Activated CD8-positive, alpha-beta T cell treated with anti-CD3 and anti-CD28 coated beads, Interleukin-2, amount 10 ng/mL, durations not matched to agents 7 days and 5 days (primary cell): Measurements from ENCODE around the gene FAM221B. TPM values are rescaled to one million over a fixed set of nuclear protein-coding genes. Genes with fewer than 3 reads are reported as not detected.

Source experiments
- ATAC-seq: fragments of 150-1000 bp; cut with Tn5 transposase; one replicate; pipeline ENCODE4 v1.10.0; 2021; ENCODE audit warnings: moderate library complexity
- CTCF ChIA-PET: fragments of 350-600 bp; sonication (Branson Sonifier 250); formaldehyde crosslinking; loops from one replicate; lab custom pipeline; 2021; ENCODE audit warnings: antibody characterized with exemption; lab: Charles Lee
- POLR2A ChIA-PET: fragments of 350-600 bp; sonication (Branson Sonifier 250); formaldehyde crosslinking; loops from one replicate; lab custom pipeline; 2021; ENCODE audit warnings: antibody characterized with exemption; lab: Charles Lee
- DNase-seq: peaks from one replicate; pipeline ENCODE4 v3.0.0-alpha.2; 2020
- H3K27ac Mint-ChIP-seq: one replicate; pipeline ENCODE4 v1.8.0; 2021; ENCODE audit warnings: mild to moderate bottlenecking, mixed read lengths
- H3K27me3 Mint-ChIP-seq: one replicate; pipeline ENCODE4 v1.8.0; 2021; ENCODE audit warnings: low read depth, mixed read lengths
- H3K36me3 Mint-ChIP-seq: one replicate; pipeline ENCODE4 v1.8.0; 2021; ENCODE audit warnings: low read depth, mixed read lengths
- H3K4me1 Mint-ChIP-seq: one replicate; pipeline ENCODE4 v1.8.0; 2021; ENCODE audit warnings: low read depth, mixed read lengths
- H3K4me3 Mint-ChIP-seq: one replicate; pipeline ENCODE4 v1.8.0; 2021; ENCODE audit warnings: mild to moderate bottlenecking, mixed read lengths
- H3K9me3 Mint-ChIP-seq: one replicate; pipeline ENCODE4 v1.8.0; 2022; ENCODE audit warnings: mixed read lengths; ENCODE audit not compliant: insufficient read depth
- total RNA-seq, 2 experiments: library from RNA; stranded (reverse); gene quantifications; one replicate each; pipeline ENCODE4 v1.2.3, GENCODE V29; 2021

Gene FAM221B
- total RNA-seq, 2 experiments from 2014 or later, result not detected

DNA sequence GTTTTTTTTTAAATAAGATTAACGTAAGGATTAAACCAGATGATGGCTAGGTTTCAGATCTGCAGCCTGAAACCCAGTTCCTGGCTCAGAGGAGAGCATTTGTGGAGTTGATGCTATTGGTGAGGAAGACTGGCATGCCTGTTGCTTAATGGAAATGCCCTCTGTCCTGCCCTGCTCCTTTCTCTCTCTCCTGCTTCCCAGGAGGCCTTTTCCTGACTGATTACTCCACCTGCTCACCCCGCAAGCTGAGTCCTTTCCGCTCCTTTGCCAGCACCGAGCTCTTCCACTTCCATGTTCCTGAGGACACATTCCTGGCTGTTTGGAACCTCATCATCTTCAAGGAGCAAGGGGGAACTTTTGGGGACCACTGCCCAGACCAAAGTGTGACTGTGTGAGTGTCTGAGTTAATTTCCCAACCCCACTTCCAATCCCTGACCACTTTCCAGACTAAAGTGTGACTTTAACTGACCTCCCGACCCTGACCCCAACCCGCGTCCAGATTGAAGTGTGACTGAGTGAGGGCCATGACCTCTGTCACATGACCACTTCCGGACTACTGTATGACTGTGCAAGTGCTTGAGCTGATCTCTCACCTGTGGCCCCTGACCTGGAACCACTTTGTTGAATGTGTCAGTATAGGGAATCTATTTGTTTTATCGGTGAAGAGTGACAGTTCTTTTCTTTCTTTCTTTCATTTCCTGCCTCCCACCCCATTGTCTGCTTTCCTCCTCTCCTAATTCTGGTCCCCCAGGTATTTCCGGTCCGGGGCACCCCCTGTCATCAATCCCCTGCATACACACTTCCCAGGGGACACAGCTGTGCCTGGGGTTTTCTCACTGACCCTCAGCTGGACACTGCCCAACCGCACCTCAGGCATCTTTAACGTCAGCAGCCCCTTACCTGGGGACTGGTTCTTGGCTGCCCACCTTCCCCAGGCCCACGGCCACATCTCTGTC, 6.0 kb upstream of the FAM221B start:
- Mint-ChIP-seq H3K9me3 (no peaks in the 10 kb centered on the region), H3K4me3 (no peak overlapping the region), H3K27ac (no peak overlapping the region), H3K36me3 (no peaks in the 10 kb centered on the region), H3K27me3 (no peaks in the 10 kb centered on the region), H3K4me1 (peaks cover 21% of the 10 kb centered on the region)
- ATAC-seq, result no peak
- no peak for DNase-seq
- POLR2A ChIA-PET, result interaction anchor here (0.6 kb wide), 1 partner anchor 763 kb away, joined by 3 read pairs; no protein-coding TSS in a partner anchor
- CTCF ChIA-PET, result interaction anchor here (0.9 to 3.8 kb wide), 16 partner anchors 8 to 155 kb away, joined by 3 to 36 read pairs (median 6); partner anchors contain the start of gene SPAG8

- Mint-ChIP-seq H3K9me3 (no peaks in the 10 kb centered on the region), H3K27me3 (peaks cover under 1% of the 10 kb centered on the region), H3K36me3 (no peaks in the 10 kb centered on the region), H3K4me1 (peaks cover 30% of the 10 kb centered on the region), H3K4me3 (no peak overlapping the region), H3K27ac (no peak overlapping the region)
- DNase-seq (no peak), ATAC-seq (no peak)
- ChIA-PET CTCF (interaction anchor here (0.6 to 1.9 kb wide), 6 partner anchors 20 to 122 kb away, joined by 3 to 8 read pairs (median 4); partner anchors contain the start of gene SPAG8), POLR2A (interaction anchor here (1.0 to 1.4 kb wide), 2 partner anchors 13 to 23 kb away, joined by 3 to 4 read pairs; no protein-coding TSS in a partner anchor)
These were observed 4.3 kb upstream of the FAM221B start for GRCh38 chr9:35832814-35833213.

GRCh38 chr9:35831040-35831439, 2.5 kb upstream of the FAM221B start:
- ChIA-PET CTCF (interaction anchor here (1.1 to 1.9 kb wide), 2 partner anchors 51 to 102 kb away, joined by 3 to 7 read pairs; no protein-coding TSS in a partner anchor), POLR2A (interaction anchor here (1.3 kb wide), 1 partner anchor 17 kb away, joined by 4 read pairs; no protein-coding TSS in a partner anchor)
- Mint-ChIP-seq H3K9me3 (no peaks in the 10 kb centered on the region), H3K4me3 (no peak overlapping the region), H3K4me1 (peaks cover 38% of the 10 kb centered on the region), H3K36me3 (no peaks in the 10 kb centered on the region), H3K27ac (no peak overlapping the region), H3K27me3 (peaks cover 6% of the 10 kb centered on the region)
- no peak for DNase-seq
- ATAC-seq, result no peak

GRCh38 chr9:35829764-35830096, 1.2 kb upstream of the FAM221B start:
- Mint-ChIP-seq H3K27ac (peak overlapping the region; percentile 78), H3K4me1 (peaks cover 40% of the 10 kb centered on the region), H3K9me3 (no peaks in the 10 kb centered on the region), H3K36me3 (no peaks in the 10 kb centered on the region), H3K27me3 (peaks cover 6% of the 10 kb centered on the region), H3K4me3 (peak overlapping the region; percentile 78)
- ChIA-PET CTCF (interaction anchor here (1.3 kb wide), 1 partner anchor 53 kb away, joined by 3 read pairs; no protein-coding TSS in a partner anchor), POLR2A (no interaction called here)
- no peak for ATAC-seq
- no peak for DNase-seq

GRCh38 chr9:35829084-35829763, 692 bp upstream of the FAM221B start, which contains the start of gene TMEM8B:
TMEM8B (plus strand) TSS chr9:35829228; CDS start chr9:35829448, 220 bp downstream.
- peak within 1 kb of the TSS; percentile 85 for H3K27ac Mint-ChIP-seq
- no peaks in the 10 kb centered on the region for H3K9me3 Mint-ChIP-seq
- H3K4me1 Mint-ChIP-seq, result peaks cover 35% of the 10 kb centered on the region
- ChIA-PET POLR2A (interaction anchor here (0.7 to 1.2 kb wide), 3 partner anchors 13 to 18 kb away, joined by 3 to 5 read pairs (median 5); partner anchors contain the start of gene HINT2), CTCF (interaction anchor here (0.8 to 1.7 kb wide), 5 partner anchors 15 to 54 kb away, joined by 3 to 6 read pairs (median 3); partner anchors contain the start of genes HINT2 and SPAG8)
- no peaks in the 10 kb centered on the region for H3K36me3 Mint-ChIP-seq
- peak within 1 kb of the TSS; percentile 88 for H3K4me3 Mint-ChIP-seq
- DNase-seq (peak; percentile 96), ATAC-seq (peak; percentile 96)
- peaks cover 6% of the 10 kb centered on the region for H3K27me3 Mint-ChIP-seq

- Mint-ChIP-seq H3K4me3 (peak overlapping the region; percentile 28), H3K4me1 (peaks cover 27% of the 10 kb centered on the region), H3K27ac (no peak overlapping the region), H3K9me3 (no peaks in the 10 kb centered on the region), H3K27me3 (peaks cover 8% of the 10 kb centered on the region), H3K36me3 (no peaks in the 10 kb centered on the region)
- CTCF ChIA-PET, result interaction anchor here (1.5 to 4.3 kb wide), 10 partner anchors 8 to 170 kb away, joined by 4 to 64 read pairs (median 17); partner anchors contain the start of genes CCDC107, HINT2, RMRP and SPAG8
- no peak for DNase-seq
- POLR2A ChIA-PET, result no interaction called here
- ATAC-seq, result no peak
These were observed 1.0 kb downstream of the FAM221B start for GRCh38 chr9:35827486-35827885.

GRCh38 chr9:35826071-35826701, 2.3 kb downstream of the FAM221B start:
- ChIA-PET CTCF (interaction anchor here (0.6 to 4.3 kb wide), 46 partner anchors 10 to 210 kb away, joined by 3 to 64 read pairs (median 5); partner anchors contain the start of genes CCDC107, HINT2, RMRP and SPAG8), POLR2A (interaction anchor here (0.9 kb wide), 1 partner anchor 13 kb away, joined by 3 read pairs; no protein-coding TSS in a partner anchor)
- ATAC-seq (peak; percentile 29), DNase-seq (peak; percentile 58)
- no peaks in the 10 kb centered on the region for H3K9me3 Mint-ChIP-seq
- H3K4me3 Mint-ChIP-seq, result no peak overlapping the region
- no peaks in the 10 kb centered on the region for H3K36me3 Mint-ChIP-seq
- peaks cover 14% of the 10 kb centered on the region for H3K27me3 Mint-ChIP-seq
- H3K27ac Mint-ChIP-seq, result no peak overlapping the region
- H3K4me1 Mint-ChIP-seq, result peaks cover 27% of the 10 kb centered on the region

DNA sequence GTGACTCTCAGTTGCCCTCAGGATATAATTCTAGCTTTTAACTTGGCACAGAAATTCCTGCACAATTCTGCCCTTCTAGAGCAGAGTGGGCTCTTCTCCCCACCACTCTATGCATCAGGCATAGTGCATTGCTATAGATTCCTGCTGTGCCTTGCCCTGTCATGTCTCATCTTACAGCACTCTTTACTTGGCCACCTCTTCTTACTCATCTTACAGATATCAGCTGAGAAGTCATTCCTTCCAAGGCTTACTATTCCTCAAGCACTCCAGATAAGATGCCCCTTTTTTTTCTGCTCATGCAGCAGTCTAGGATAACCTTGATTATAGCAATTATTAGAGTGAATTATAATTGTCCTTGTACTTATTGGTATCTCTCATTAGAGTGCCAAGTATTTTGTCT, 5.6 kb downstream of the FAM221B start:
- no peaks in the 10 kb centered on the region for H3K9me3 Mint-ChIP-seq
- ChIA-PET POLR2A (interaction anchor here (1.4 kb wide), 1 partner anchor 11 kb away, joined by 5 read pairs; the partner anchor contains the start of gene SPAG8), CTCF (interaction anchor here (1.2 to 3.6 kb wide), 4 partner anchors 9 to 60 kb away, joined by 4 to 15 read pairs (median 5); no protein-coding TSS in a partner anchor)
- H3K27me3 Mint-ChIP-seq, result peaks cover 18% of the 10 kb centered on the region
- peaks cover 12% of the 10 kb centered on the region for H3K4me1 Mint-ChIP-seq
- no peaks in the 10 kb centered on the region for H3K36me3 Mint-ChIP-seq
- ATAC-seq, result no peak
- H3K4me3 Mint-ChIP-seq, result no peak overlapping the region
- H3K27ac Mint-ChIP-seq, result no peak overlapping the region
- DNase-seq, result no peak

GRCh38 chr9:35820076-35820475, 8.5 kb downstream of the FAM221B start:
- H3K4me1 Mint-ChIP-seq, result peaks cover 3% of the 10 kb centered on the region
- no peak for ATAC-seq

DNA sequence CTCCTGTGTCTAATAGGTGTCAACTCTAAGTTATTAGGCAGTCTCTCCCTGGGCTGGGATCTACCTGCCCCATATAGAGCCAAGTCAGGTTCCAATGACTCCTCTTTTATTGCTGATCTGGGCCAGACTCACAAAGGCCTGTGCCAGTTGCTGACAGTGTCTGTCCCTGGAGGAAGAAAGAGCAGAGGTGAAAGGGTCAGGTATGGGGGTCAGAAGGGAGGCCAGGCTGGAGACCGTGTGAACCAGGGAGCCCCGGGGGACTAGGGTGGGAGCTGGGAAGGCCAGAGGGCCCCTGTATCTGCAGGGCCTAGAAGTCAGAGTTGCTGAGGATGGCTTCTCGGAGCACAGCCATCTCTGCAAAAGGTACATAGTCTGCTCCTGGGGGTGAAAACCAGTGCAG, 10.2 kb downstream of the FAM221B start:
- Mint-ChIP-seq H3K4me1 (peaks cover 14% of the 10 kb centered on the region), H3K9me3 (no peaks in the 10 kb centered on the region), H3K27ac (no peak overlapping the region), H3K36me3 (peaks cover 3% of the 10 kb centered on the region), H3K4me3 (no peak overlapping the region), H3K27me3 (peaks cover 22% of the 10 kb centered on the region)
- POLR2A ChIA-PET, result no interaction called here
- no peak for DNase-seq
- no peak for ATAC-seq
- CTCF ChIA-PET, result interaction anchor here (1.0 kb wide), 1 partner anchor 28 kb away, joined by 4 read pairs; no protein-coding TSS in a partner anchor

More at GRCh38 chr9:35820076-35820475, 8.5 kb downstream of the FAM221B start:
- peaks cover 3% of the 10 kb centered on the region for H3K36me3 Mint-ChIP-seq
- H3K4me3 Mint-ChIP-seq, result no peak overlapping the region
- ChIA-PET CTCF (interaction anchor here (1.3 to 3.6 kb wide), 3 partner anchors 30 to 64 kb away, joined by 3 to 15 read pairs (median 4); no protein-coding TSS in a partner anchor), POLR2A (interaction anchor here (1.5 kb wide), 1 partner anchor 8 kb away, joined by 3 read pairs; the partner anchor contains the start of gene SPAG8)
- no peaks in the 10 kb centered on the region for H3K9me3 Mint-ChIP-seq
- no peak for DNase-seq
- no peak overlapping the region for H3K27ac Mint-ChIP-seq
- H3K27me3 Mint-ChIP-seq, result peaks cover 22% of the 10 kb centered on the region
